Activated CD8-positive, alpha-beta T cell treated with anti-CD3 and anti-CD28 coated beads for 36 hours (primary cell): ENCODE data around the gene YIPF2. TPM values are rescaled to one million over a fixed set of nuclear protein-coding genes. Genes with fewer than 3 reads are reported as not detected.

Source experiments
- ATAC-seq: fragments of 200-7000 bp; cut with Tn5 transposase; one replicate; pipeline ENCODE4 v1.10.0; 2021; ENCODE audit warnings: mild to moderate bottlenecking, moderate library complexity
- CTCF ChIA-PET: fragments of 350-600 bp; sonication (Branson Sonifier 250); formaldehyde crosslinking; loops from one replicate; lab custom pipeline; 2021; ENCODE audit warnings: antibody characterized with exemption; lab: Charles Lee
- POLR2A ChIA-PET: fragments of 350-600 bp; sonication (Branson Sonifier 250); formaldehyde crosslinking; loops from one replicate; lab custom pipeline; 2021; ENCODE audit warnings: antibody characterized with exemption; lab: Charles Lee
- DNase-seq: peaks from one replicate; pipeline ENCODE4 v3.0.0-alpha.2; 2020
- H3K27ac Mint-ChIP-seq: one replicate; pipeline ENCODE4 v1.8.0; 2021; ENCODE audit warnings: mild to moderate bottlenecking, mixed read lengths
- H3K27me3 Mint-ChIP-seq: one replicate; pipeline ENCODE4 v1.8.0; 2021; ENCODE audit warnings: mixed read lengths
- H3K36me3 Mint-ChIP-seq: one replicate; pipeline ENCODE4 v1.8.0; 2021; ENCODE audit warnings: low read depth, mixed read lengths
- H3K4me1 Mint-ChIP-seq: one replicate; pipeline ENCODE4 v1.8.0; 2021; ENCODE audit warnings: low read depth, mixed read lengths
- H3K4me3 Mint-ChIP-seq: one replicate; pipeline ENCODE4 v1.8.0; 2021; ENCODE audit warnings: mild to moderate bottlenecking, moderate library complexity, mixed read lengths
- H3K9me3 Mint-ChIP-seq: one replicate; pipeline ENCODE4 v1.8.0; 2021; ENCODE audit warnings: mixed read lengths
- intact Hi-C: fragments of 100-400 bp; cut with micrococcal nuclease; formaldehyde crosslinking; loops from one replicate; pipeline ENCODE4 v1.10.0; 2022
- total RNA-seq, 2 experiments: library from RNA; stranded (reverse); gene quantifications; one replicate each; pipeline ENCODE4 v1.2.3, GENCODE V29; 2021
- TF ChIP-seq, protein P1 (sequence below): fragments of 200-600 bp; IDR thresholded peaks from one replicate; pipeline ENCODE4 v1.8.0; 2022; ENCODE audit warnings: antibody characterized with exemption, mild to moderate bottlenecking

Gene YIPF2
- total RNA-seq, 2 experiments from 2014 or later: 21.7 to 24.4 TPM

GRCh38 chr19:10898633-10899032 is 29.8 kb downstream of the YIPF2 start:
- Mint-ChIP-seq H3K27ac (no peak overlapping the region), H3K9me3 (no peaks in the 10 kb centered on the region), H3K36me3 (peaks cover 2% of the 10 kb centered on the region), H3K27me3 (no peaks in the 10 kb centered on the region), H3K4me3 (no peak overlapping the region), H3K4me1 (peaks cover 11% of the 10 kb centered on the region)
- ChIA-PET POLR2A (interaction anchor here (1.2 kb wide), 1 partner anchor 22 kb away, joined by 3 read pairs; no protein-coding TSS in a partner anchor), CTCF (no interaction called here)
- DNase-seq (no peak), ATAC-seq (no peak)
- intact Hi-C loops: no loop called here
- TF ChIP-seq, protein P1, sequence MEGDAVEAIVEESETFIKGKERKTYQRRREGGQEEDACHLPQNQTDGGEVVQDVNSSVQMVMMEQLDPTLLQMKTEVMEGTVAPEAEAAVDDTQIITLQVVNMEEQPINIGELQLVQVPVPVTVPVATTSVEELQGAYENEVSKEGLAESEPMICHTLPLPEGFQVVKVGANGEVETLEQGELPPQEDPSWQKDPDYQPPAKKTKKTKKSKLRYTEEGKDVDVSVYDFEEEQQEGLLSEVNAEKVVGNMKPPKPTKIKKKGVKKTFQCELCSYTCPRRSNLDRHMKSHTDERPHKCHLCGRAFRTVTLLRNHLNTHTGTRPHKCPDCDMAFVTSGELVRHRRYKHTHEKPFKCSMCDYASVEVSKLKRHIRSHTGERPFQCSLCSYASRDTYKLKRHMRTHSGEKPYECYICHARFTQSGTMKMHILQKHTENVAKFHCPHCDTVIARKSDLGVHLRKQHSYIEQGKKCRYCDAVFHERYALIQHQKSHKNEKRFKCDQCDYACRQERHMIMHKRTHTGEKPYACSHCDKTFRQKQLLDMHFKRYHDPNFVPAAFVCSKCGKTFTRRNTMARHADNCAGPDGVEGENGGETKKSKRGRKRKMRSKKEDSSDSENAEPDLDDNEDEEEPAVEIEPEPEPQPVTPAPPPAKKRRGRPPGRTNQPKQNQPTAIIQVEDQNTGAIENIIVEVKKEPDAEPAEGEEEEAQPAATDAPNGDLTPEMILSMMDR: no peak

GRCh38 chr19:10896851-10897526 is 31.4 kb downstream of the YIPF2 start:
- no peak for DNase-seq
- Mint-ChIP-seq H3K4me3 (no peak overlapping the region), H3K4me1 (peaks cover 11% of the 10 kb centered on the region), H3K27me3 (no peaks in the 10 kb centered on the region), H3K27ac (no peak overlapping the region), H3K9me3 (no peaks in the 10 kb centered on the region), H3K36me3 (peaks cover 2% of the 10 kb centered on the region)
- ChIA-PET CTCF (no interaction called here), POLR2A (interaction anchor here (1.1 kb wide), 1 partner anchor 20 kb away, joined by 3 read pairs; no protein-coding TSS in a partner anchor)
- peak; percentile 47 for ATAC-seq
- TF ChIP-seq, protein P1: no peak
- intact Hi-C loops: no loop called here

- Mint-ChIP-seq H3K4me1 (peaks cover 14% of the 10 kb centered on the region), H3K36me3 (peaks cover 1% of the 10 kb centered on the region), H3K4me3 (no peak overlapping the region), H3K27me3 (no peaks in the 10 kb centered on the region), H3K27ac (no peak overlapping the region), H3K9me3 (no peaks in the 10 kb centered on the region)
- ChIA-PET CTCF (no interaction called here), POLR2A (no interaction called here)
- DNase-seq (no peak), ATAC-seq (no peak)
- intact Hi-C loops: no loop called here
- TF ChIP-seq, protein P1: no peak
Observed at GRCh38 chr19:10895920-10896319, 32.5 kb downstream of the YIPF2 start.

DNA sequence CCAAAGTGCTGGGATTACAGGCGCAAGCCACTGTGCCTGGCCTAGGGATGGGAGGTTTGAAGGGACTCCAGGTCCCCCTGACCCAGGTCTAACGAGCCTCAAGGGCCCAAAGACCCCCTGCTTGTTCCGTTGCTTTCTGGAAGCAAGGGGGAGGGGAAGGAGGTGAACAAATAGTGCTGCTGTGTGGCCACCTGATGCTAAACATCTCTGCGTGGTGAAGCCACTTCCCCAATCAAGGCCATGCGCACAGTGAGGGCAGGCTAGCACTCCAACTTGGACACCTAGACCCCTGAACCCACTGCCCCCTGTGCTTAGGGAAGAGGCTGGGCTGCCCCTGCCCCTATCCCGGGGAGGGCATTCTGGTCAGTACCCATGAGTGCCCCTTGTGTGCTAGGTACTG is 33.1 kb downstream of the YIPF2 start:
- CTCF ChIA-PET: no interaction called here
- DNase-seq: no peak
- H3K27me3 Mint-ChIP-seq: no peaks in the 10 kb centered on the region

GRCh38 chr19:10894911-10895213 is 33.6 kb downstream of the YIPF2 start:
- no peaks in the 10 kb centered on the region for H3K9me3 Mint-ChIP-seq
- ChIA-PET CTCF (no interaction called here), POLR2A (no interaction called here)
- H3K36me3 Mint-ChIP-seq: peaks cover 1% of the 10 kb centered on the region
- TF ChIP-seq, protein P1: no peak
- H3K4me1 Mint-ChIP-seq: peaks cover 14% of the 10 kb centered on the region
- no peaks in the 10 kb centered on the region for H3K27me3 Mint-ChIP-seq
- no peak for ATAC-seq
- intact Hi-C loops: no loop called here
- no peak for DNase-seq
- H3K27ac Mint-ChIP-seq: no peak overlapping the region
- no peak overlapping the region for H3K4me3 Mint-ChIP-seq

More for the DNA sequence above, 33.1 kb downstream of the YIPF2 start:
- intact Hi-C loops: no loop called here
- no peaks in the 10 kb centered on the region for H3K9me3 Mint-ChIP-seq
- H3K4me3 Mint-ChIP-seq: no peak overlapping the region
- TF ChIP-seq, protein P1: no peak
- POLR2A ChIA-PET: no interaction called here
- no peak for ATAC-seq
- no peak overlapping the region for H3K27ac Mint-ChIP-seq
- peaks cover 14% of the 10 kb centered on the region for H3K4me1 Mint-ChIP-seq
- peaks cover 1% of the 10 kb centered on the region for H3K36me3 Mint-ChIP-seq
